HG02610 (cell line): Measurements from ENCODE around the gene DNAH7.
A peak's percentile ranks its signal among the peaks of the same experiment; 100 is the strongest.
"Not testable (repeated sequence)": the region's sequence is repeated elsewhere in the genome, so short reads cannot be mapped to it uniquely, and the experiment has no call there.

Source experiments
- ATAC-seq: cut with Tn5 transposase; IDR thresholded peaks from one replicate; pipeline ENCODE4 v1.9.1; 2021; ENCODE audit warnings: mild to moderate bottlenecking, moderate library complexity; ENCODE audit not compliant: unreplicated experiment

DNAH7 gene

DNA sequence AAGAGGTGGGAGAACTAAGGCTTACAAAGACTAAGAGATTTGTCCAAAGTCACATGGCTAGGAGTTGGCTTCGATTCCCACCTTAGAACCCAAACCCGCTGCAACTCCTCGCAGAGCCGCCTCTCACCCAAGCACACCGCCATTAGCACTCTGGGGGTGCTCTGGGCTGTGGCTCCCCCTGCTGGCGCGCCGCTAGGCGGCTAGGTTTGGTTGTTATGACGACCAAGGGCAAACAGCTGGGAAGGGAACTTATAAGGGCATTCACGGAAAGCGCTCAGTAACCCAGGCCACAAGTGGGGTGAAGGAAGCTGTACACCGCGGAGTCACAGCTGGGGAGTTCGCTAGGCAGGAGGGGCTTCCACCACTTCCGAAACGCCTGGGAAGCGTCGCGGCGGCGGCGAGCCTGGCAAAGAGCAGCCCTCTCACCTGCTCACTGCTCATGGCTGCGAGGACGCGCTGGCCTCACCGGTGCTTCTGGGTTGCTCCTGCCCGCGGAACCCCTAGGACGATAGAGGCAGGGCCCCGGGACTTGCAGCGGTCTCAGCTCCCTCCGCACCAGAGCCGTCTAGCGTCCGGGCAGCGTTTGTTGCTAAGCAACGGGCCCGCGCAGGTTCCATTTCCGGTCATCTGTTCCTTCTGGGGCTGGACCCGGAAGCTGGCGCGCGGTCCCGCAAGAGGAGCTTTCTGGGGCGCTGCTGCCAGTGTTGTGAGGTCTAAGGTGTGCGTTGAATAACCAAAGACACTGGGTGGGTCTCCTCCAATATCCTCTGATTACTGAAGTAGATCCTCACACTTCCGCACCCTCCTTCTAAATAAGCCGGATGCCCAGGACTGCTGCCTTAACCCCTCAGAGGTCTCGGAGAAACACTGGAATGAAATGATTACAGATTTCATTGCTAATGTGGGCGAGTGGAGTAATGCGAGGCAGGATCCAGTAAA lies at the start of gene DNAH7:
Gene DNAH7 (minus strand): TSS at position 567 of the 939 bp plus-strand sequence. CDS start 126 bp downstream, at position 441.
- ATAC-seq: peak; percentile 99

DNA sequence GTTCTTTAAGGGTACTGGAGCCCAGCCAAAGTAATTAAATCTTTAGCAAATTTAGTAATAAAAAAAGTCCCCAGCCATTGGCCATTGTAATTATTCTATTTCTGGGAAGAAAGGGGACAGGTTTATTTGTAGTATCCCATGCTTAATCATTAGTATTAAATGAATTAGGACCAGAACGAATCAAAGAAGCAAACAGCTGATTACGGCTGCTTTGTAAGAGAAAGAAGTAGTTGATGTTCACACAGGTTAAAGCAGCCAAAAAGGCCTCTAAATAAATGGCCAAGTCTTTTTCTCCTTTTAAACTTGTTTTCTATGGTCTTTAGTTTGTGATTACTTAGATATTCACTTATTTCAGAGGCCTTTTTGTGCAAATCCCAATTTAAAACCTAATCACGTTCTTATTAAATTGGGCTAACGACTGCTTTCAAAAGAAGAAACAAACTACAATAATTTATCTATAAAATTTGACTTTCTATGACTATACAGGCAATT lies 48.6 kb upstream of the DNAH7 start:
- ATAC-seq: no peak

- no peak for ATAC-seq
Measured at GRCh38 chr2:196113061-196113974, 44.7 kb upstream of the DNAH7 start.

- ATAC-seq: no peak
Measured at GRCh38 chr2:196112418-196113034, 43.9 kb upstream of the DNAH7 start.

- ATAC-seq: no peak
Measured at GRCh38 chr2:196108604-196109003, 40.0 kb upstream of the DNAH7 start.

DNA sequence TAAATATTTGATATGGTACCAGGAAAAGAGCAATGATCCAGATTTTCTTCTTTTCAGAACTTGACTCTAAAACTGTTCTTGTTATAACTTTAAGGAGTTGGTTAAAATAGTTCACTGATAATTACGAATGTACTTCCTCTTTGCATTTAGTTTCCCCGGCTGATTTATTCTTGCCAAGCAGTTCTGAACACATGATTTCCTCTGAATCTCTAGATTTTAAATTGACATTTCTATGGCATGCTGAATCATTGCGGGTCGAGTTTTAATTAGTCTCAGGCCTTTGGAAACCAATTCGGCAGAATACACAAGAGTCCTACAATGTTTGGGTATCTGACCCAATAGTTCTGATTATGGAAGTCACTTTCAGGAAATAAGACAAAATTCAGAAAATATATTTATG lies 37.3 kb upstream of the DNAH7 start:
- ATAC-seq: no peak

- no peak for ATAC-seq
Measured at GRCh38 chr2:196104066-196104465, 35.4 kb upstream of the DNAH7 start.

GRCh38 chr2:196103626-196104025 lies 35.0 kb upstream of the DNAH7 start:
- ATAC-seq: no peak

- ATAC-seq: peak; percentile 98
Measured at GRCh38 chr2:196101325-196101991, 32.8 kb upstream of the DNAH7 start.

GRCh38 chr2:196099916-196100315 lies 31.3 kb upstream of the DNAH7 start:
- no peak for ATAC-seq

- ATAC-seq: no peak
Measured at GRCh38 chr2:196097864-196098660, 29.4 kb upstream of the DNAH7 start.

- no peak for ATAC-seq
Measured at GRCh38 chr2:196096982-196097745, 28.5 kb upstream of the DNAH7 start.

DNA sequence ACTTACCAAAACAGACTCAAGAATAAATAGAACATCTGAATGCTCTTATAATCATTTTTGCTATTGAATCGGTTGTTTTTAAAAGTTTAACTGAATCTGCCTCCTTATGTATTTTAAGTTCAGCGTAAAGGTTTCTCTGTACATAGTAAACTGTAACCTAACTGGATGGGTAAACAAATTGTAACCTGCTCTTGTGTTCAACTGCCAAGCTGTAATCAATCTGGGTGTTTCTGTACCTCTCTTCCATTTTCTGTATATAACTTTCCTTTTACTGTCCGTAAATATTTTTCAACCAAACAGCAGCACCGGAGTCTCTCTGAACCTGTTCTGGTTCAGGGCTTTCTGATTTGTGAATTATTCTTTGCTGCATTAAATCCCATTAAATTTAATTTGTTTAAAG lies 27.6 kb upstream of the DNAH7 start:
- no peak for ATAC-seq

DNA sequence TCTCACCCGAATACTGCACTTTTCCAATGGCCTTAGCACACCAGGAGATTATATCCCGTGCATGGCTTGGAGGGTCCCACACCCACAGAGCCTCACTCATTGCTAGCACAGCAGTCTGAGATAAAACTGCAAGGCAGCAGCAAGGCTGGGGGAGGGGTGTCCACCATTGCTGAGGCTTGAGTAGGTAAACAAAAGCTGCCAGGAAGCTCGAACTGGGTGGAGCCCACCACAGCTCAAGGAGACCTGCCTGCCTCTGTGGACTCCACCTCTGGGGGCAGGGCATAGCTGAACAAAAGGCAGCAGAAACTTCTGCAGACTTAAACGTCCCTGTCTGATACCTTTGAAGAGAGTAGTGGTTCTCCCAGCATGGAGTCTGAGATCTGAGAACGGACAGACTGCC lies 20.8 kb upstream of the DNAH7 start:
- ATAC-seq: not testable (repeated sequence)

GRCh38 chr2:196088203-196088602 lies 19.6 kb upstream of the DNAH7 start:
- ATAC-seq: no peak

DNA sequence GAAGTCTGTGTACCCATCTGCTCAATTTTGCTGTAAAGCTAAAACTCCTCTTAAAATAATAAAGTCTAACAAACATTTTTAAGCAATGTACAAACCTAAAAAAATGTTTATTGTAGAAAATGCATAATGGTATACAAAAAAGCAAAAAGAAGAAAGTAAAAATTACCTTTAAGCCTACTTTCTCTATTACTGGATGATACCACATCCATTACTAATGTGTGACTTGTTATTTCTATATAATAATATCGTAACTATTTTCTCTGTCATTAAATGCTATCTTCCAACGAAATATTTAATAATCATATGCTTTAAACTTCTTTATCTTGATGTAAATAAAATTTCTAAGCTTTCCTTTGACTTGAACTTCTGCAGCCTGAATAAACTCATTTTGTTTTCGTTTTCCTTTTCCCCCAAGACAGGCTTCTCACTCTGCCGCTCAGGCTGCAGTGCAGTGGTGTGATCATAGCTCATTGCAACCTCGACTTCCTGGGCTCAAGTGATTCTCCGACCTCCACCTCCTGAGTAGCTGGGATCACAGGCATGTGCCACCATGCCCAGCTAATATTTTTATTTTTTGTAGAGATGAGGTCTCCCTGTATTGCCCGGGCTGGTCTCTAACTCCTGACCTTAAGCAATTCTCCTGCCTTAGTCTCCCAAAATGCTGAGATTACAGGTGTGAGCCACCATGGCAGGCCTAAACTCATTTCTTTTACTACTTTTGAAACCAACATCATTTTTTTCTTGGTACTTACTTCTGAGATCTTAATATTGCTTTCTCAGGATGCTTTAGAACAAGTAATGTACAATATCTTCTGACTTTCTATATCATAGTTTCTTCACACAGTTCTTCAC lies 18.1 kb upstream of the DNAH7 start:
- ATAC-seq: no peak

DNA sequence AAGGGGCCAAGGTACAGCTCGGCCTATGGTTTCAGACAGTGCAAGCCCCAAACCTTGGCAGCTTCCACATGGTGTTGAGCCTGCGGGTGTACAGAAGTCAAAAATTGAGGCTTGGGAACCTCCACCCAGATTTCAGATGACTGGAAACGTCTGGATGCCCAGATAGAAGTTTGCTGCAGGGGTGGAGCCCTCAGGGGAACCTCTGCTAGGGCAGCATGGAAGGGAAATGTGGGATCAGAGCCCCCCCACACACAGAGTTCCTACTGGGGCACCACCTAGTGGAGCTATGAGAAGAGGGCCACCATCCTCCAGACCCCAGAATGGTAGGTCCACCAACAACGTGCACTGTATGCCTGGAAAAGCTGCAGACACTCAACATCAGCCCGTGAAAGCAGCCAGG lies 15.0 kb upstream of the DNAH7 start:
- ATAC-seq: no peak

GRCh38 chr2:196080526-196080925 lies 11.9 kb upstream of the DNAH7 start:
- ATAC-seq: no peak
